Endothelial cell of umbilical vein (primary cell): Measurements from ENCODE around the gene MPZL3. TPM values are rescaled to one million over a fixed set of nuclear protein-coding genes. Genes with fewer than 3 reads are reported as not detected.

Experiments used
- BruUV-seq: library from RNA; stranded (reverse); fragments of 400-500 nt; replicated peaks from 2 replicates; lab custom pipeline; 2021; lab: Mats Ljungman, UMichigan
- CTCF ChIA-PET: fragments of 300-600, 350-600 bp; sonication (Branson Sonifier 250); formaldehyde crosslinking; loops from one replicate; lab custom pipeline; 2021; ENCODE audit warnings: antibody characterized with exemption, inconsistent platforms; lab: Charles Lee
- POLR2A ChIA-PET: fragments of 300-600, 350-600 bp; sonication (Branson Sonifier 250); formaldehyde crosslinking; loops from one replicate; lab custom pipeline; 2021; ENCODE audit warnings: antibody characterized with exemption, inconsistent platforms; lab: Charles Lee
- DNase-seq: peaks from one replicate; pipeline ENCODE4 v3.0.0-alpha.2; 2011; ENCODE audit warnings: low read depth, low spot score
- FAIRE-seq: peaks from 2 replicates; lab custom pipeline; 2011; peaks lifted over from hg19 to GRCh38; lab: Jason Lieb, UNC
- H2AFZ ChIP-seq: 2 replicates; pipeline ENCODE4 v1.6.0; 2012; ENCODE audit warnings: low read depth, low read length, control low read depth, inconsistent platforms
- H3K27ac ChIP-seq: 2 replicates; pipeline ENCODE4 v1.5.1; 2011; ENCODE audit warnings: low read depth, mild to moderate bottlenecking, control low read depth, low read length, moderate library complexity; ENCODE audit not compliant: insufficient read depth
- H3K27me3 ChIP-seq, 2 experiments: 2 replicates each; pipeline versions ENCODE4 v1.6.0 to v1.6.1; 2011; ENCODE audit warnings: low read length in 2 of 2, mixed read lengths in 1 of 2; ENCODE audit not compliant: control insufficient read depth in 2 of 2, insufficient read depth in 2 of 2
- H3K36me3 ChIP-seq, 2 experiments: 2 replicates in 1 of 2; 3 replicates in 1 of 2; pipeline ENCODE4 v1.5.1; 2011; ENCODE audit warnings: low read length in 2 of 2, mild to moderate bottlenecking in 1 of 2, moderate library complexity in 1 of 2; ENCODE audit not compliant: control insufficient read depth in 2 of 2, insufficient read depth in 2 of 2; ENCODE audit errors: extremely low read depth in 1 of 2
- H3K4me1 ChIP-seq: 3 replicates; pipeline ENCODE4 v1.5.1; 2011; ENCODE audit warnings: mild to moderate bottlenecking, low read length; ENCODE audit not compliant: control insufficient read depth, insufficient read depth; ENCODE audit errors: extremely low read depth
- H3K4me2 ChIP-seq: 2 replicates; pipeline ENCODE4 v1.6.1; 2011; ENCODE audit warnings: low read length, control low read depth, mixed read lengths; ENCODE audit not compliant: insufficient read depth
- H3K4me3 ChIP-seq, 3 experiments: fragments of 200-600 bp in 1 of 3; sonication (generic), shearing (Covaris generic) in 1 of 3; replicated peaks in 1 of 3; 2 replicates each; pipeline ENCODE4 v1.5.1; 2011 to 2016; ENCODE audit warnings: control low read depth in 3 of 3, low read length in 3 of 3, mild to moderate bottlenecking in 2 of 3, inconsistent platforms in 1 of 3, low read depth in 1 of 3, moderate library complexity in 1 of 3; ENCODE audit not compliant: insufficient read depth in 1 of 3
- H3K79me2 ChIP-seq: 2 replicates; pipeline ENCODE4 v1.6.0; 2012; ENCODE audit warnings: low read length, inconsistent platforms; ENCODE audit not compliant: control insufficient read depth, insufficient read depth
- H3K9ac ChIP-seq: replicated peaks from 2 replicates; pipeline ENCODE3; 2011; ENCODE audit warnings: low read length, control low read depth; ENCODE audit not compliant: insufficient read depth; ENCODE audit errors: extremely low read depth
- H3K9me1 ChIP-seq: replicated peaks from 3 replicates; pipeline ENCODE4 v1.6.0; 2011; ENCODE audit warnings: mild to moderate bottlenecking, low read length; ENCODE audit not compliant: control insufficient read depth, insufficient read depth; ENCODE audit errors: extremely low read depth
- H3K9me3 ChIP-seq: replicated peaks from 2 replicates; pipeline ENCODE4 v1.5.1; 2012; ENCODE audit warnings: low read length, inconsistent platforms; ENCODE audit not compliant: control insufficient read depth, insufficient read depth
- H4K20me1 ChIP-seq: replicated peaks from 2 replicates; pipeline ENCODE3; 2011; ENCODE audit warnings: mild to moderate bottlenecking, low read length; ENCODE audit not compliant: control insufficient read depth, insufficient read depth; ENCODE audit errors: extremely low read depth
- EZH2 ChIP-seq: IDR thresholded peaks from 2 replicates; pipeline ENCODE4 v1.6.1; 2012; ENCODE audit warnings: borderline replicate concordance, low read depth, mild to moderate bottlenecking, moderate library complexity, low read length, inconsistent platforms; ENCODE audit not compliant: severe bottlenecking
- FOS ChIP-seq: IDR thresholded peaks from 2 replicates; pipeline ENCODE4 v1.6.1; 2011; ENCODE audit warnings: mild to moderate bottlenecking, low read length, moderate library complexity, borderline replicate concordance; ENCODE audit not compliant: insufficient read depth
- GATA2 ChIP-seq: IDR thresholded peaks from 2 replicates; pipeline ENCODE4 v1.7.0; 2011; ENCODE audit warnings: low read depth, mild to moderate bottlenecking, moderate library complexity, mixed read lengths, low read length; ENCODE audit not compliant: insufficient read length, insufficient read depth
- JUN ChIP-seq: IDR thresholded peaks from 2 replicates; pipeline ENCODE4 v1.6.1; 2011; ENCODE audit warnings: borderline replicate concordance, low read depth; ENCODE audit not compliant: insufficient read length, insufficient read depth
- MYC ChIP-seq: IDR thresholded peaks from one replicate; pipeline ENCODE4 v1.6.1; 2011; ENCODE audit warnings: mild to moderate bottlenecking, low read depth, low read length
- POLR2A ChIP-seq: IDR thresholded peaks from 2 replicates; pipeline ENCODE4 v1.6.1; 2012; ENCODE audit warnings: low read depth, mild to moderate bottlenecking, control low read depth, low read length
- POLR2AphosphoS5 ChIP-seq: IDR thresholded peaks from 2 replicates; pipeline ENCODE4 v1.6.1; 2012; ENCODE audit warnings: low read depth, mild to moderate bottlenecking, control low read depth, low read length, moderate library complexity; ENCODE audit not compliant: insufficient read depth
- dilution Hi-C: fragments of 300-500 bp; cut with MboI; formaldehyde crosslinking; loops from one replicate; pipeline ENCODE4 v1.15.0; 2019; ENCODE audit warnings: low sequenced_read_pairs; ENCODE audit not compliant: extremely low pct_ligation_motif_present
- intact Hi-C: fragments of 100-400 bp; cut with micrococcal nuclease; formaldehyde crosslinking; loops from one replicate; pipeline ENCODE4 v1.10.0; 2022
- polyA plus RNA-seq, 4 experiments: library from polyadenylated mRNA; depleted of rRNA in 3 of 4; stranded (reverse) in 3 of 4; unstranded in 1 of 4; fragments of >200 nt; gene quantifications; 2 replicates each; pipeline versions ENCODE4 v1.2.1 to v1.2.3, GENCODE V29; 2011 to 2012; ENCODE audit warnings: missing spikeins in 1 of 4
- total RNA-seq: library from RNA; stranded (reverse); gene quantifications from 2 replicates; pipeline ENCODE4 v1.2.3, GENCODE V29; 2021
- TF ChIP-seq, protein P1 (sequence below), 2 donors: IDR thresholded peaks; 1 replicate in 1 of 2; 2 replicates in 1 of 2; pipeline ENCODE4 v1.5.1; 2011; ENCODE audit warnings: low read length in 2 of 2, mild to moderate bottlenecking in 2 of 2, moderate library complexity in 2 of 2, control low read depth in 1 of 2, inconsistent platforms in 1 of 2, low read depth in 1 of 2; ENCODE audit not compliant: insufficient read depth in 1 of 2; ENCODE audit errors: extremely low read depth in 1 of 2

MPZL3 gene
- total and polyA plus RNA-seq, 2 donors (not counting 3 experiments of a cell fraction or from before 2014, with no cell fraction given): 2.5 to 7.1 TPM

GRCh38 chr11:118232659-118233058, 19.5 kb downstream of the MPZL3 start:
- TF ChIP-seq FOS (peak; percentile 15), JUN (no peak)
- Histone ChIP-seq H3K27ac (no peak overlapping the region), H3K9me1 (no peaks in the 10 kb centered on the region), H3K27me3 (no peaks in the 10 kb centered on the region), H3K4me3 (no peak overlapping the region), H3K9ac (no peak overlapping the region), H3K9me3 (no peaks in the 10 kb centered on the region), H3K4me2 (no peak overlapping the region), H4K20me1 (no peaks in the 10 kb centered on the region), H3K4me1 (peaks cover 27% of the 10 kb centered on the region), H3K79me2 (no peaks in the 10 kb centered on the region), H2AFZ (no peak overlapping the region), H3K36me3 (peaks cover 0 to 1% of the 10 kb centered on the region in 2 experiments)
- DNase-seq (no peak), FAIRE-seq (peak; percentile 46)
- intact Hi-C loops (no loop called here), dilution Hi-C loops (no loop called here)
- BruUV-seq: no TSS peak
- POLR2A ChIA-PET: no interaction called here
- CTCF ChIA-PET: interaction anchor here (1.0 to 1.5 kb wide), 3 partner anchors 33 to 63 kb away, joined by 3 to 4 read pairs (median 4); no protein-coding TSS in a partner anchor

DNA sequence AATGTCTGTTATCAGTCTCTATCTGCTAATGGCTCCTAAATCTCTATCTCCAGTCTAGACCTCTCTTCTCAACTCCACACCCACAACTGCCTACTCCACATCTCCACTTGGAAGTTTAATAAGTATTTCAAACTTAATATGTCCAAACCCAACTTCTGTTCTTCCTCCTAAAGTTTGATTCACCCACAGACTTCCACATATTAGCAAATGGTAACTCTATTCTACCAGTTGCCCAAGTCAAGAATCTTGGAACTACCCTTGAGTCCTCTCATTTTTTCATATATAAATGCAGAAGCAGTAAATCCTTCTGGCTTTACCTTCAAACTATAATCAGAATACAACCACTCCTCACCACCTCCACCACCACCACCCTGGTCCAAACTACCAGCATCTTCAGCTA, 20.7 kb downstream of the MPZL3 start:
- dilution Hi-C loops: no loop called here
- Histone ChIP-seq H3K9me1 (no peaks in the 10 kb centered on the region), H3K9ac (no peak overlapping the region), H3K4me1 (peaks cover 27% of the 10 kb centered on the region), H3K79me2 (no peaks in the 10 kb centered on the region), H2AFZ (no peak overlapping the region), H3K9me3 (no peaks in the 10 kb centered on the region), H3K4me2 (no peak overlapping the region), H3K4me3 (no peak overlapping the region), H3K27ac (no peak overlapping the region), H4K20me1 (no peaks in the 10 kb centered on the region), H3K27me3 (no peaks in the 10 kb centered on the region), H3K36me3 (peaks cover 0 to 1% of the 10 kb centered on the region in 2 experiments)
- POLR2A ChIA-PET: no interaction called here
- no TSS peak for BruUV-seq
- FAIRE-seq (no peak), DNase-seq (no peak)
- intact Hi-C loops: no loop called here
- TF ChIP-seq MYC (no peak), POLR2A (no peak), EZH2 (no peak), FOS (no peak), POLR2AphosphoS5 (no peak), JUN (no peak), GATA2 (no peak)
- TF ChIP-seq, protein P1, sequence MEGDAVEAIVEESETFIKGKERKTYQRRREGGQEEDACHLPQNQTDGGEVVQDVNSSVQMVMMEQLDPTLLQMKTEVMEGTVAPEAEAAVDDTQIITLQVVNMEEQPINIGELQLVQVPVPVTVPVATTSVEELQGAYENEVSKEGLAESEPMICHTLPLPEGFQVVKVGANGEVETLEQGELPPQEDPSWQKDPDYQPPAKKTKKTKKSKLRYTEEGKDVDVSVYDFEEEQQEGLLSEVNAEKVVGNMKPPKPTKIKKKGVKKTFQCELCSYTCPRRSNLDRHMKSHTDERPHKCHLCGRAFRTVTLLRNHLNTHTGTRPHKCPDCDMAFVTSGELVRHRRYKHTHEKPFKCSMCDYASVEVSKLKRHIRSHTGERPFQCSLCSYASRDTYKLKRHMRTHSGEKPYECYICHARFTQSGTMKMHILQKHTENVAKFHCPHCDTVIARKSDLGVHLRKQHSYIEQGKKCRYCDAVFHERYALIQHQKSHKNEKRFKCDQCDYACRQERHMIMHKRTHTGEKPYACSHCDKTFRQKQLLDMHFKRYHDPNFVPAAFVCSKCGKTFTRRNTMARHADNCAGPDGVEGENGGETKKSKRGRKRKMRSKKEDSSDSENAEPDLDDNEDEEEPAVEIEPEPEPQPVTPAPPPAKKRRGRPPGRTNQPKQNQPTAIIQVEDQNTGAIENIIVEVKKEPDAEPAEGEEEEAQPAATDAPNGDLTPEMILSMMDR (IDR thresholded peaks at IDR 0.05; ENCODE audit: extremely low read depth in 1 of 2, insufficient read depth in 1 of 2, low read depth in 1 of 2, low read length in 2 of 2): no peak
- CTCF ChIA-PET: interaction anchor here (1.5 kb wide), 1 partner anchor 35 kb away, joined by 4 read pairs; no protein-coding TSS in a partner anchor
